Stimulated activated CD8-positive, alpha-beta memory T cell treated with anti-CD3 and anti-CD28 coated beads, Interleukin-7, amount 100 ng/mL, for 4 hours (primary cell): ENCODE results near the gene PPP1R13B.

Experiments used
- DNase-seq, 2 donors: peaks; one replicate each; pipeline ENCODE4 v3.0.0-alpha.2; 2020; ENCODE audit warnings: low read depth in 2 of 2

PPP1R13B gene

DNA sequence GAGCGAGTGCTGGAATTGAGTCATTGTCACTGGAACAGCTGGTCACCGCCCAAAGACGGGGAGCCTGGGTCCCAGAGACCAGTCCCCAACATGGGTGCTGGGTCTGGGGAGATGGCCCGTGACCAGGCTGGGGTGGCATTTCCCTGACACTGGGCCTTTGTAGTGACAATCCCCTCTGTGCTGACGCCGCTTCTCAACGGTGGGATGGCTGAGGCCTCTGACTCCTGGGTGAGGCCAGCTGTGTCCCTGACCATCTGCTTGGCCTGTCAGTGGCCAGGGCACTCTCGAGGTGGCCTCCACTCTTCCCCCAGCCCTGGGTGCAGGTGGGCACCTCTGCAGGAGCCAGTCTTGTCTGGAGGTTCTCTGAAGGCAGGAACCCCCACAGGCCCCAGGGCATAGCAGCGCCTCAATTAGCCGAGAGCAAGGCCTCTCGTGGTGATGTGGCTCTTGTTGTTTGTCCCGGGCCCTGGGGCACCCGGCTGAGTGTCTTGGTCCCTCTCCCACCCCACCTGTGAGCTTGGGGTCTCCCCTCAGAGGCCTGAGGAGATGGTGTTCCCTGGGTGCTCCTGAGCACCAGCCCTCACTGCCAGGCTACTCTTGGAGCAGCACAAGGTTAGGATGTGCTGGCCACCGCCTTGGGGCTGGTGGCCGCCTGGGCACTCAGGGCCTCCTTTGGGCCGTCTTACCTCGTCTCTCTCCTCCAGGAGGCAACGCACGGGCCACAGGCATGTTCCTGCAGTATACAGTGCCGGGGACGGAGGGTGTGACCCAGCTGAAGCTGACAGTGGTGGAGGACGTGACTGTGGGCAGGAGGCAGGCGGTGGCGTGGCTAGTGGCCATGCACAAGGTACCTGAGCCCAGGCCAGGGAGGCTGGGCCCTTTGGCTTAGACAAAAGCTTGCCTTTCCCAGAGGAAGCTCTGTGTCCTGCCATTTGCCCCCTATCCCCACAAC lies 115.2 kb downstream of the PPP1R13B start:
- DNase-seq = no peak

DNA sequence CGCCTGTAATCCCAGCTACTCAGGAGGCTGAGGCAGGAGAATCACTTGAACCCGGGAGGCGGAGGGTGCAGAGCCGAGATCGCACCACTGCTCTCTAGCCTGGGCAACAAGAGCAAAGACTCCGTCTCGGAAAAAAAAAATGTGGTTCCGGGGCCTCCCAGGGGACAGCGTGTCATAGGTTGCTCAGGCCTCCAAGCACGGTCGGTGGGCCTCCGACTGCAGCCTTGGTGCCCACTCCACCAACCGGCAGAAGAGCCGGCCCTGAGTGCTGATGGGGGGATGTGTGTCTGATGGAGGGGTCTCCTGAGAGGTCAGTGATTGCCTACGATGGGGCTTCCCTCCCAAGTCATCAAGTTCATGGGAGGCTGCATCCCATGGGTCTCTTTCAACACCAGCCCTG lies 115.9 kb downstream of the PPP1R13B start:
- DNase-seq = no peak

DNA sequence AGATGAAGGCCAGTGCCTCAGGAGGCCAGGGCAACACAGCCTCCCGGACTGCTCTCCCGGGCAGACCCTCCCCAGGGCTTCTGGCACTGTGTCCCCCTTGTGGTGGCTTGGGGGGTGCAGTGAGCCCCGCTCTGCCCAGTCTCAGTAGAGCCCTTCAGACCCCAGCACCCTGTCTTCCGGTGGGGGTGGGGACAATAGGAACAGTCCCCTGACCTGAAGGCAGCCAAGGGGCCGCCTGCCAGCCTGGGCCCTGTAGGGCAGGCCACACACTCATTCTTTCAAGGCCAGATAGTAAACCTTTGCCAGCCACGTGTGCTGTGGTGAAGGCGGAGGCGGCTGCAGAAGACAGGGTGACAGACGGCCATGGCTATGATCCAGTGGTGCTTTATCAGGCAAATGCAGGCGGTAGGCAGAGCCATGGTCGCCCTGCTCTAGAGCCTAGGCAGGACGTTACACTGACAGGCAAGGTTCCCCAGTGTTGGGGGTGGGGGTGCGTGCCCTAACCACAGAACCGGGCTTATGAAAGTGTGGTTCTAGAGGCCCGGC lies 116.8 kb downstream of the PPP1R13B start:
- DNase-seq = no peak

DNA sequence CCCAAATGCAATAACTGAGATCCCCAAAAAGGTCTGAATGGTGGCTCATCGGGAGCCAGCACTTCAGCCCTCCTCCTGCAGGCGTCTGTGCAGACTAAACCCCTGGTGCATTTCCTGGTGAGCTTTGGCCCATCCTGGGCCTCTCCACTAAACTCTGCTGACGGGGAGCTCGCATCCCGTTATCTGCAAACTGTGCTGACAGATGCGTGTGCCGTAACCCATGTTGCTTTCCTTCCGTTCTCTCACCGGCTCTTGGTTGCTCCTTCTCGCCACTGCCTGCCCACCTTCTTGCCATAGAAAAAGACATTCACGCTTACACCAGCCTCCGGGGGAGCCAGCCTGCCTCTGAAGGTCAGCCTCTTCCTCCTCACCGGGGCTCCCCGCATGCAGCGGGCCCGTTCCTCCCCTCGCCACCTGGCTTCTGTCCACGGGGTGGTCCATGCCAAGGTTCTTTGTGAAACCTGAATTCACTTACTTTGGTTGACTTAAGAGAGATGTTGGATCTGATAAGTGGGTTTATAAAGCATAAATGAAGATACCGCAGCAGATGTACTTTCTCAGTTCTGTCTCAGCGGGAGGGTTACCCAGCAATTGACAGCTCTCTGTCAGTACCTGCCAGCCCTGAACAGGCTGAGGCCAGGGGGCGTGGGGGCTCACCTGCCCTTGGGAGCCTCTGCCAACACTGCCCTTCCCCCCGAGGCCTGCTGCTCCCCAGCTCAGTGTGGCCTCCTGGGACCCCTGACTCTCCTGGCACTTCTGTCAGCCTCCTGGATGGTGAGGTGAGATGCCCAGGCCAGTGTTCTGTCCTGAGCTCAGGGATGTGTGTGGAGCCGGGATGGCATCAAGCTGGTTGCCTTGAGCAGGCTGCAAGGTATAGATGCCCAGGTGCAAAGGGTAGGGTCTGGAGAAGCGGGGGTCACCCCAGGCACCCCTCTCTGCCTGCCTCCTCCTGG lies 117.6 kb downstream of the PPP1R13B start:
- DNase-seq = no peak

DNA sequence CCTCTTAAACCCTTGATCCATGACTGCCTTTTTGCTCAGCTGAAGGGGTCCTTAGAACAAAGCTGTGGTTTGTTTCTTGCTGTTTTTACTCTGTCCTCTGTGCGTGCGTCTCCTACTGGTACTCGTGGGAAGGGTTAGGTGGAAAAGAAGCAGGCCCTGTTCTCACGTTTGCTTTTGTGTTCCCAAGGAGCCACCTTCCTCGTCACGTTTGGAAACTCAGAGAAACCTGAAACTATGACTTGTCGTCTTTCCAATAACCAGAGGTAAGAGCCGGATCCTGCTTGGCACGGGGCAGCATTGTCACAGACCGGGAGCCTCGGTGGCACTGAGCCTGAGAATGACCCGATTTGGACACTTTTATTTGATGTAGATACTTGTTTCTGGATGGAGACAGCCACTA lies 118.7 kb downstream of the PPP1R13B start:
- no peak for DNase-seq

DNA sequence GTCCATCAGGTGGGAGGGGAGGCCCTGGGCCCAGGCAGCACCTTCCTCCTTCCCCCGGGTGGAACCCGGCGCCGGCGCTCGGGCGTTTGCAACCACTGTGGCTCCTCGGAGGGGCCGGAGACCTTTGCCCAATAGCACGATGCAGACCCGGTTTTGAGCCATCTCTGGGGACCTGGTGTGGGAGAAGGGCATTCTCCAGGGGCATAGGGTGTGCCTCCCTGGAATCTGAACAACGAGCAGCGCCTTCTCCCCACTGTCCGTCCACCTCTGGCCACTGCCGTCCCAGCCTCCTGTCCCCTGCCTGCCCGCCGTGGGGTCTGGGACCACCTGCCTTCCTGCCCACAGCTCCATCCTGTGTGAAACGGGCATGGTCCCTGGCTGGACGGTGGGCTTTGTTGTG lies 119.2 kb downstream of the PPP1R13B start:
- no peak for DNase-seq

DNA sequence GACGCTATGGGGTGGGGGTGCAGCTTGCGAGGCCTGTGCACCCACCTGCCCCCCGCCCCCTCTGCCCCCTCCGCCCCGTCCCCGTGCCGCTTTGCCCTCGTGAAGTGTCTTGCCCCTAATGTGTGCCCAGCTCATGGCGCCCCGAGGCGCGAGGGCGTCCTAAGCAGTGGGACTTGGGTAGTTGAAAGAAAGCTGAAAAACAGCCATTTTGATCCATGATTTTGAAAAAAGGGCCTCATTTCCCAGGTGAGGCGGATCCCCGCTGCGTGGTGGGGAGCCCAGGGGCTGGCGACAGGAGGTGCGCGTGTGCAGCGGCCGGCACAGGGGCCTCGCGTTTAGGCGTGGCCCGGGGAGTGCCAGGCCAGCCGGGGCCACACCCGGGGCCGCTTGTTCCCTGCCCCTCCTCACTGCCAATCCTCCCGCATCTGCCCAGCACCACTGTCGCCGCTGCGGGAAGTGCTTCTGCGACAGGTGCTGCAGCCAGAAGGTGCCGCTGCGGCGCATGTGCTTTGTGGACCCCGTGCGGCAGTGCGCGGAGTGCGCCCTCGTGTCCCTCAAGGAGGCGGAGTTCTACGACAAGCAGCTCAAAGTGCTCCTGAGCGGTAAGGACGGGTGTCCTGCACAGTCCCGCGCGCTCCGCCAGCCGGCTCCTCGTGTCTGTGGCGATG lies 119.9 kb downstream of the PPP1R13B start:
- no peak for DNase-seq

DNA sequence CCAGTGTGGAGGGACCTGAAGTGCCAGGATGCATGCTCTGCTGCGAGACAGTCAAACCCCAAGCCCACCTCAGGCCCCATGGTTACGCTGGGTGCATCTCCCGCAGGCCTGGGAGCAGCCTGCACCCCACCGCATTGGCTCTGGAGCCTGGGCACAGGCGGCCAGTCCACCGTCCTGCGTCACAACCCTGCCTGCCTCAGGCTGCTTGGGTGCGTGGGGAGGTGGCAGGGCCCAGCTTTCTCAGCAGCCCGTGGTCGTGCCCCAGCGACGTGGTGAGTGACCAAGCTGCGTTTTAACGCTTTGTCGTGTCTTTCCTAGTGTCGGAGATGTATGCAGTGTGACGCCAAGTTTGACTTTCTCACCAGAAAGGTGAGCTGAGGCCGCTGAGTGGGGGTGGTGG lies 120.9 kb downstream of the PPP1R13B start:
- DNase-seq = no peak

DNA sequence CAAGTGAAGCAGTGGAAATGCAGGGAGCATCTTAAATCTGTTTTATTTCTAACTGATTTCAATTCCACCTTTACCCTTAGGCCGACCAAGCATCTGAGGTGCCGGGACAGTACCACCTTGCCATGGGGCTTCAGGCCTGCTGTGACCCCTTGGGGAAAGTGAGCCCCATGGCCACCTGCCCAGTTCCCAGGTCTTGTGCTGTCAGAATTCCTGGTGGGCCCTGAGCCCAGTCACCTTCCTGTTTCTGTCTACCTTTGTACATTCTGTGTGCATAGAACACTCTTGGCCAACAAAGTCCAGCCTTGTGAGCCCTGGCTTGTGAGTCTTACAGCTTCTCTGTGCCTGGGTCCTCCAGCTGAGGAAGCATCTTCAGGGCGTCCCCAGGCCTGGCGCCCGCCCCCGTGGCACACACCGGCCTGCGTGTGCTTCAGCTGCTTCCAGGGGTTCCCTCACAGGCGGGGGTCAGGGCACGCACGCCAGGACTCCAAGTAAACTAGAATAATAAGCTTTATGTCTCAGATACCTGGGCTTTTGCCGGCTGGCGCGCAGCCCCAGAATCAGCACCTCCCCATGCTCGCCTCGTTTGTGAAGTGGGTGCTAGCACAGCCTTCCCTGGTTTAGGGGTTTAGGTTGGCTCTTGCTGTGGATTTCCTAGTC lies 121.5 kb downstream of the PPP1R13B start:
- DNase-seq = no peak

DNA sequence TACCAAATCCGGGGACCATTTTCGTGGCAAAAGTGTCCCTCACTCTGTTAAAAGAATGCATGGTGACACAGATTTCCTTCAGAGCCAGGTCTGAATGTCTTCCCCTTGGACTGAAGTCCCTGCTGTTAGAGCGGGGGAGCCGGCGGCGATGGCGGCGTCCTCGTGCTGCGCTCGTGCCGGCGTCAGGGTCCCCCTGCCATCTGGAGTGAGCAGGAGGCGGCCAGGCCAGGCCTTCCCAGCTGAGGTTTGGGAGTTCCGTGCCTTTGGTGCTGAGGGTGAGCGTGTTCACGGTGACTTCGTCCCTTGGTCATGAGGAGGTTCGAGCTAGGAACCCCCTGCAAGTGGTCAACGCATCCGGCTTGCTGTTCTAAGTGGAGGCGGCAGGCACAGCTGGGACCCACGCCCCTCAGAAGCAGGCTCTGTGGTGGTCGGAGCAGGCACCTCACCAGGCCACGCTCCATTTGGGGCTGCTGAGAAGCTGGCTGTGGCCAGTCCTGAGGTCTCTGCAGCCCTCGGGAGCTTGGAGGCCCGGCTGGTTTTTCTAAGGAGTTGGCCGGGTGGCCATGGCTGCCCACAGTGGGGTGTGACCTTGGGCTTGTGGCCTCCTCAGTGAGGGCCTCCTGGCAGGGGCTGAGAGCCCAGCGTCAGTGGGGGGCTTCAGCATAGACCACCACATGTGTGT lies 122.2 kb downstream of the PPP1R13B start:
- DNase-seq = no peak

DNA sequence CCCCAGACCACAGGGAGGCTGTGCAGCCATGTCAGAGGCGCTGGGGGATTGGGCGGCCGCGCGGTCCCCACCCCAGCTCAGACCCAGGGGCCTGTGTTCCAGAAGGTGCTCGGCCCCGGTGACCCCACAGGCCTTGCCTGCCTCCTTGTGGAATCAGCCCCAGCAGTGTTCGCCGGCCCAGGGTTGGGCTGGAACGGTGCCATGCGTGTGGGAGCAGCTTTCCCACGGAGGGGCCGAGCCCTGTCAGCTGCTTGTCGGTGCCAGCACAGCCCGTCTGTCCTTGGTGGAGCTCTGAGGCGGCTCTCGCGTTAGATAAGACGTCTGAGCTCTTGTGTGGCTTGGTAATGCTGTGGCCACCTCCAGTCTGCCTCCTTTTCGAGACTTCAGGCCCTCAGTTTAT lies 123.3 kb downstream of the PPP1R13B start:
- no peak for DNase-seq

DNA sequence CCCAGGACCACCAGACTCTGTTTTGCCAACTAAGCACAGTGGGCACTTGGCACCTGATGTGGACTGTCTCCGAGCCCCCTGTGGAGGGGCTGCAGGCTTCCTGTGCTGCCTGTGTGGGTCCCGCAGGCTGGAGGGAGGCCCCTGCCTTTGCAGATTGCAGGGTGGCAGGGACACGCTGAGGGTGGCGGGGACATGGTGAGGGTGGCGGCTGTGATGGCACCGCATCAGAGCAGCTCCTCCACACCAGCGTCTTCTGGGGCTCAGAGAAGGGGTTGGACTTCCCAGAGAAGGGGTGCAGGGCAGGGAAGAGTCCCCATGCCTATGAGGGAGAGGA lies 123.7 kb downstream of the PPP1R13B start:
- no peak for DNase-seq

DNA sequence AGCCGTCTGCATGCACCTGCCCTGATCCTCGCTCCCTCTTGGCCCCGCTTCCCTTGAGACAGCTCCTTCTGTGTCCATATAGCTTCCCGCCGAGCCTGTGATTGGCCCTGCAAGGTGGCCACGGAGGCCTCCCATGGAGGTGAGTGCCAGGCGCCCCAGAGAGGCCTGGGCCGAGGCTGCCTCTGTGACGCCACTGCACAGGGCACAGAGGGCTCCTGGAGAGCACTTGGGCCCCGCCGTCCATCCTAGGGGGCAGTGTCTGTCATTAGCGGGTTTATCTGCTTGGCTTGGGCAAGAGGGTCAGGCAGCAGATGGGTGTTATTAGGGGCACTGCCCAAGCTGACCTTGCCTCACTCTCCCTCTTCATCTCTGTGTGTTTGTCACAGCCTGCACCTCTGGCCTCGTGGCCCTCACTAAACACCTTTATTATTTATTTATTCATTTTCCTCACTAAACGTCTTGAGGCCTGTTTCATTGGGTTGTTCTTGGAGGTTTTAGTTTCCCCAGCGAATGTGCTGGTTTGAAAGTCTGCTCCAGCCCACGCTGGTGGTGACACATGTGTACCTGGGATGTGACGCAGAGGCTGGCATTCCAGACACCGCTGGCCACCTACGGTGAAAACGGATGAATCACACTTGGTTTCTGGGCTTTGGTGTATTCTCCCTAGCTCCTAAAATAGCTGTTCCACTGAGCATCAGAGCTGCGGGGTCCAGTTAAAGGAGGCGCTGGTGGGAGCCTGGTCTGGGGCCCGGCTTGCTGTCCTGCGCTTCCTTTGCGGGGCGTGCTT lies 125.8 kb downstream of the PPP1R13B start:
- DNase-seq = no peak

DNA sequence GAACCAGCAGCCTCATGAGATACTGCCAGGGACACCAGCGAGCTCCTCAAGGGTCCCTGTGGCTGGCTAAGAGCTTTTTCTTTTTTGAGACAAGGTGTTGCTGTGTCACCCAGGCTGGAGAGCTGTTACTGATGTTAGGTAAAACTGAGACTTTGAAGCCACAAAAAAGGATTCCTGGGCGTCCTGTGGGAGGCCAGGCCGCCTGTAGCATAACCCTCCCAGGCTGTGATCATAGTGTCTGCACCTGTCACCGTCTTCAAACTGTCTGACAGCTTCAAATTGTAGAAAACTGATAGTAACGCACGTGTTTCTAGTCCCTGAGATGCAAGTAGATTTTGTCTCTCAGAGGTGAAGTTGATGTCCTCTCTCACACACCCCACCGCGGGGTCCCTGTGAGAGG lies 127.6 kb downstream of the PPP1R13B start:
- DNase-seq = no peak

DNA sequence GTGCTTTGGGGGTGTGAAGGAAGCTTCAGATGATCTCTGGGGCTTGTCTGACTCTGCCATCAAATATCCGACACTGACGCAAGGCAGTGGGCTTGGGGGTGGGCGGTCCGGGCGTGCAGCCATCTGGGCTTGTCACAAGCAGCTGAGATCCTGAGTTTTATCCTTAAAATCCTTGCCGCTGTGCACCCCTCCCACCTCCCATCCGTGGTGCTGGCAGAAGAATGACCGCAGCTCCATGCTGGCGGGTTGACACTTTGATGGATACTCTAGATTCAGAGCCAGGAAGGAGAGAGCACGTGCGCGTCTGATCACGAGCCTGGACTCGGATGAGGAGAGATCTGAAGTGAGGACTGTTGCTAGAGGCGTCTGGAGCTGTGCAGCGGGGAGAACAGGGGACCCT lies 128.8 kb downstream of the PPP1R13B start:
- DNase-seq = no peak

DNA sequence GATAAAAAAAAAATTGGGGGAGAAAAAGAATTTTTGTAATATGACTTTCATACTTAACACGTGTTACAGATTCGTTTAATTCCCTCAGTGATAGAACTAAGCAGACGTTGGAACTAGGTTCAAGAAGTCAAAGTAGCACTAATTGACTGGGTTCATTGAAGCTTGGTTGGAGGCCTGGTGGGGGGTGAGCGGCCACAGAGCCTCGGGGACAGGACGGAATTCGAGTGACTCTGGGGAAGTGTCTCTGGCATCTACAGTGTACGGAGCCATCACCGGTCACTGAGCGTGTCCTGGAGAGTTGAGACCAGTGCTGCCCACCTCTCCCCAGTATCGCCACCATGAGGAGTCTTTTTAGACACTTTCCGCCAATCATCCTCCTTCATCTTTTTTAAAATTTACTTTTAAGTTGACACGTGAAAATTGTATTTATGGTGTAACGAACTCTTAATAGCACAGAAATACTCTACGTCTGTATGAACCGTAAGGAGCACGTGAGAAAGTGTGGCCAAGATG lies 130.4 kb downstream of the PPP1R13B start:
- DNase-seq = no peak

DNA sequence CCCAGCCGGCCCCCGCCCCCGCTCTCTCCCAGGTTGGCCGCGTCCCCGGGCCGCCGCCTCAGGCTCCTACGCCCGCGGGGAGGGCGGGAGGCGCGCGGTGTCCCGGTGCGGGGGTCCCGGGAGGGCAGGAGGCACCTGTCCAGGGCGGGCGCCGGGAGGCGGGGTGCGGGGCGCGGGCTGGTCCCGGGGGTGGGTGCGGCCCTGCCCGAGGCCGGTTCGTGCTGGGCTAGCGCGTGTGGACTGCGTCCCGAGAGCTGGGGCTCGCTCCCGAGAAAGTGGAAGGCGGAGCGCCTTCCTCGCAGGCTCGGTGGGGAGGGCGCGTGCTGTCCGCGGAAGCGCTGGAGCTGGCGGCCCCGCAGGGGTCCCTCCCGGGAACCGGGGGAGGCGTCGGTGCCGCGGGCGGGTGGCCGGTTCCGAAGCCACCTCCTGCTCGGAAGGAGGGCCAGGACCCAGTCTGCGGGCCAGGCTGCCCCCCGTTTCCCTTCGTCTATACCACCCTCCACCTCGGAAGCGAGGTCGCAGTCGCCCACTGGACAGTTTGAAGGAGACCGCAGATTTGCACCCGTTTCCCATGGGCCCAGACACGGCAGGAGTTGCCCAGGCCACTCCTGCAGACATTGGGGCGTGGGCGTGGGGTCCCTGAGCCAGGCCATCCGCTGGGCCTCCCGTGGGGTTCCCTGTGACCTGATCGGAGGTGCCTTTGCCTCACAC lies 131.1 kb downstream of the PPP1R13B start:
- peak in 1 of 2 donors; percentile 20 for DNase-seq

DNA sequence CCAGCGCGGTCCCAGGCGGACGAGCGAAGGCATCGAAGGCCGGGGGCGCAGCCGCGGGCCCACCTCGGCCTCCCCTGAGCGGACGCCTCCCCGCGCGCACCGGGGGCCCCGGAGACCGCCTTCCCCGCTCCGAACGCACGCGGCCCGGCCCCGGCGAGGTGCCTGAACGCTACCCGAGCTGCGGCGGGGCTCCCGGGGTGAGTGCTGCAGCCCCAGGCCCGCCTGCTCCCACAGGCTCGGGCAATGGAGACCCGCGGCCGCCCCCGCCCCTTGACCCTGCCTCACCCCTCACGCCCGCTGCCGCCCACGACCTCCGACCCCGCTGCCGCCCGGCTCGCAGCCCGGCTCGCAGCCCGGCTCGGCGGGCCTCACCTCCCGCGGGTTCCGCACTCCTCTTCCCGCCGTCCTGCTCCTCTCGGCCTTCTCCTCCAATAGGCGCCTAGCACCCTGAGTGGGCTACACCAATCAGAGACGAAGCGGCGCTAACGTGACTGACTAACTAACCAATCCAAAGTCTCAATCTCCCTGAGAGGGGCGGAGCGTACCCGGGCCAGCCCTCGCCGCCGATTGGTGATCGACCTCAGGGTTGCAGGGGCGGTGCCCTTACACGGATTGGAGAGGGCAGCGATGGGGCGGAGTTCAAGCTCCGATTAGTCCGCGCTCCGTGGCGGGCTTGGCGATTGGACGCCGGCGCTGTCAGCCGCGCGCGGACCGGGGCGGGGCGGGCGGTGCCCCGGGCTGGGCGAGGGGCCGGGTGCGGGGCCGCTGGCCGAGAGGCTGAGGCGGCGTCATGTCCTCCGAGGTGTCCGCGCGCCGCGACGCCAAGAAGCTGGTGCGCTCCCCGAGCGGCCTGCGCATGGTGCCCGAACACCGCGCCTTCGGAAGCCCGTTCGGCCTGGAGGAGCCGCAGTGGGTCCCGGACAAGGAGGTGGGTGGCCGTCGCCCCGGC lies 132.0 kb downstream of the PPP1R13B start, which contains the start of the genes XRCC3 and ZFYVE21:
Gene XRCC3 (minus strand): TSS at position 400 of the 949 bp plus-strand sequence. CDS start 4,364 bp downstream, outside the sequence.
Gene ZFYVE21 (plus strand): TSS at position 759 of the 949 bp plus-strand sequence. CDS start 32 bp downstream, at position 791.
- peak; percentile 99 to 100 for DNase-seq
